ENCODE data around the gene SLC35G3. TPM values are rescaled to one million over a fixed set of nuclear protein-coding genes. Genes with fewer than 3 reads are reported as not detected.

SLC35G3 gene
- total RNA-seq, 4 donors from 2014 or later: not detected

GRCh38 chr17:35222452-35222851 is 28.3 kb upstream of the SLC35G3 start:
- TF ChIP-seq, protein P1, sequence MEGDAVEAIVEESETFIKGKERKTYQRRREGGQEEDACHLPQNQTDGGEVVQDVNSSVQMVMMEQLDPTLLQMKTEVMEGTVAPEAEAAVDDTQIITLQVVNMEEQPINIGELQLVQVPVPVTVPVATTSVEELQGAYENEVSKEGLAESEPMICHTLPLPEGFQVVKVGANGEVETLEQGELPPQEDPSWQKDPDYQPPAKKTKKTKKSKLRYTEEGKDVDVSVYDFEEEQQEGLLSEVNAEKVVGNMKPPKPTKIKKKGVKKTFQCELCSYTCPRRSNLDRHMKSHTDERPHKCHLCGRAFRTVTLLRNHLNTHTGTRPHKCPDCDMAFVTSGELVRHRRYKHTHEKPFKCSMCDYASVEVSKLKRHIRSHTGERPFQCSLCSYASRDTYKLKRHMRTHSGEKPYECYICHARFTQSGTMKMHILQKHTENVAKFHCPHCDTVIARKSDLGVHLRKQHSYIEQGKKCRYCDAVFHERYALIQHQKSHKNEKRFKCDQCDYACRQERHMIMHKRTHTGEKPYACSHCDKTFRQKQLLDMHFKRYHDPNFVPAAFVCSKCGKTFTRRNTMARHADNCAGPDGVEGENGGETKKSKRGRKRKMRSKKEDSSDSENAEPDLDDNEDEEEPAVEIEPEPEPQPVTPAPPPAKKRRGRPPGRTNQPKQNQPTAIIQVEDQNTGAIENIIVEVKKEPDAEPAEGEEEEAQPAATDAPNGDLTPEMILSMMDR (IDR thresholded peaks at IDR 0.05): no peak
- DNase-seq (ENCODE audit: low spot score) (no peak), ATAC-seq (ENCODE audit: low FRiP score) (no peak)

- ATAC-seq (ENCODE audit: low FRiP score) (no peak), DNase-seq (ENCODE audit: low spot score) (no peak)
- TF ChIP-seq, protein P1 (IDR thresholded peaks at IDR 0.05): no peak
Observed at GRCh38 chr17:35218915-35219314, 24.7 kb upstream of the SLC35G3 start.

DNA sequence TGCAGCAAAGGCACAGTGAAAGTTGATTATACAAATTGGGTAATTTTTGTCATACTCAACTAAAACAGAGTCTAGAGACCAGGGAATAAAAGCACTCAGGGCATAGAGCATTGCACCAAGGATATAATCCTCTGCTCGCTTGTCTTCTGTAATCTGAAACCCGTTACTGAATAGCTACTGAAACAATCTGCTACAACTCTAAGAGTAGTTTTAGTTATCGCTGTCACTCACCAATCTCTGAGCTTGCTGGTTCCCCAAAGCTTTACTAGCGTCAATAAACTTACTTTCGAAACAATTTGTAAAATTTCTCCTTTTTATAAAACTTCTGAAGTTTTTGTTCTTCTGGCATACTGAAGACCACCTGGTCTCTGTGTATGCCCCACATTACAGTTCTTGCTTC is 22.9 kb upstream of the SLC35G3 start:
- ATAC-seq (ENCODE audit: low FRiP score) (no peak), DNase-seq (ENCODE audit: low spot score) (no peak)
- TF ChIP-seq, protein P1 (IDR thresholded peaks at IDR 0.05): no peak

DNA sequence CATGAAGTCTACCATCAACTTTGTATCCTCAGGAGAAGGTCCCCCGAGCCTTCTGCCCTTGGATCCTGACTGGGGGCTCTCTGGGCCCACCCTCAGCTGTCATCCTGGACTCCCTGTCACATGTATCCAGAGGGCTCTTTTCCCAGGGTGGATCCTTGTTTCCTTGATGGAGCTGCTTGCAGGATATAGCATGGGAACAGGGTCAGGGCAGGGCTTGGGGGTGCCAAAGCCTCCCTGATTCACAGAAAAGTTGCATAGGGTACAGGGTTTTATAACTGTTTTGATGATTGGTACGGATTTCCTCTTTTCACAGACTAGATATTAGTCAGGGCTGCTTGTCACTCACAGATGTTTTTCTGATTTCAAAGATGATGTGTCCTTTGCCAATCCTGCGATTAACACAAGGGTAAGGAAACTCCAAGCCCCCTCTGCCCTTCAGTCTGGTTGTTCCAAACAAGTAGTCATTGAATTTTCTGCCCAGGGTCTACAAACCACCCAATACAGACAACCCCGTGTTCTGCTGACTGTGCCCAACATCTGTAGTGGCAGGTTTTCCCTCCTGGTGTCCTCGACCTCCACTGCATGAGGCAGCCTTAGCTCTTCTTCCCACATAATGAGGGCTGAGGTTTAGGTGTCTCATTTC is 20.6 kb upstream of the SLC35G3 start:
- DNase-seq (ENCODE audit: low spot score) (no peak), ATAC-seq (ENCODE audit: low FRiP score) (no peak)
- TF ChIP-seq, protein P1 (IDR thresholded peaks at IDR 0.05): no peak

- TF ChIP-seq, protein P1 (IDR thresholded peaks at IDR 0.05): no peak
- ATAC-seq (ENCODE audit: low FRiP score): no peak
- no peak for DNase-seq (ENCODE audit: low spot score)
Observed at GRCh38 chr17:35214192-35214591, 20.0 kb upstream of the SLC35G3 start.

GRCh38 chr17:35213412-35213940 is 19.3 kb upstream of the SLC35G3 start:
- no peak for DNase-seq (ENCODE audit: low spot score)

More at GRCh38 chr17:35213412-35213940, 19.3 kb upstream of the SLC35G3 start:
- TF ChIP-seq, protein P1 (IDR thresholded peaks at IDR 0.05): no peak
- ATAC-seq (ENCODE audit: low FRiP score): no peak
